RWPE1 (cell line): Measurements from ENCODE around the gene MDM2.

Experiments used
- CTCF ChIA-PET: fragments of 350-600 bp; sonication (Branson Sonifier 250); formaldehyde crosslinking; extraction: SDS; loops from one replicate; lab custom pipeline; 2021; lab: Yijun Ruan, JAX
- POLR2A ChIA-PET: fragments of 400-600 bp; formaldehyde crosslinking; extraction: SDS; loops from one replicate; lab custom pipeline; 2020; ENCODE audit warnings: antibody characterized with exemption; ENCODE audit not compliant: low non-redundant PET; lab: Yijun Ruan, JAX
- DNase-seq: peaks from one replicate; pipeline ENCODE4 v3.0.0; 2012; ENCODE audit warnings: low spot score
- H3K27ac ChIP-seq: fragments of 450-650 bp; 2 replicates; pipeline ENCODE4 v1.5.1; 2017
- TF ChIP-seq, protein P1 (sequence below): fragments of 450-650 bp; conservative IDR thresholded peaks from 2 replicates; pipeline ENCODE4 v1.5.1; 2017; ENCODE audit warnings: low read depth, mild to moderate bottlenecking

The MDM2 gene

GRCh38 chr12:68789144-68789878 is 18.7 kb upstream of the MDM2 start:
- ChIA-PET POLR2A (no interaction called here), CTCF (no interaction called here)

GRCh38 chr12:68790081-68790951 is 17.7 kb upstream of the MDM2 start:
- TF ChIP-seq, protein P1, sequence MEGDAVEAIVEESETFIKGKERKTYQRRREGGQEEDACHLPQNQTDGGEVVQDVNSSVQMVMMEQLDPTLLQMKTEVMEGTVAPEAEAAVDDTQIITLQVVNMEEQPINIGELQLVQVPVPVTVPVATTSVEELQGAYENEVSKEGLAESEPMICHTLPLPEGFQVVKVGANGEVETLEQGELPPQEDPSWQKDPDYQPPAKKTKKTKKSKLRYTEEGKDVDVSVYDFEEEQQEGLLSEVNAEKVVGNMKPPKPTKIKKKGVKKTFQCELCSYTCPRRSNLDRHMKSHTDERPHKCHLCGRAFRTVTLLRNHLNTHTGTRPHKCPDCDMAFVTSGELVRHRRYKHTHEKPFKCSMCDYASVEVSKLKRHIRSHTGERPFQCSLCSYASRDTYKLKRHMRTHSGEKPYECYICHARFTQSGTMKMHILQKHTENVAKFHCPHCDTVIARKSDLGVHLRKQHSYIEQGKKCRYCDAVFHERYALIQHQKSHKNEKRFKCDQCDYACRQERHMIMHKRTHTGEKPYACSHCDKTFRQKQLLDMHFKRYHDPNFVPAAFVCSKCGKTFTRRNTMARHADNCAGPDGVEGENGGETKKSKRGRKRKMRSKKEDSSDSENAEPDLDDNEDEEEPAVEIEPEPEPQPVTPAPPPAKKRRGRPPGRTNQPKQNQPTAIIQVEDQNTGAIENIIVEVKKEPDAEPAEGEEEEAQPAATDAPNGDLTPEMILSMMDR, result no peak
- ChIA-PET CTCF (no interaction called here), POLR2A (no interaction called here)
- DNase-seq, result no peak
- H3K27ac ChIP-seq, result no peak overlapping the region

More at GRCh38 chr12:68789144-68789878, 18.7 kb upstream of the MDM2 start:
- DNase-seq, result no peak
- no peak overlapping the region for H3K27ac ChIP-seq
- TF ChIP-seq, protein P1, result no peak

DNA sequence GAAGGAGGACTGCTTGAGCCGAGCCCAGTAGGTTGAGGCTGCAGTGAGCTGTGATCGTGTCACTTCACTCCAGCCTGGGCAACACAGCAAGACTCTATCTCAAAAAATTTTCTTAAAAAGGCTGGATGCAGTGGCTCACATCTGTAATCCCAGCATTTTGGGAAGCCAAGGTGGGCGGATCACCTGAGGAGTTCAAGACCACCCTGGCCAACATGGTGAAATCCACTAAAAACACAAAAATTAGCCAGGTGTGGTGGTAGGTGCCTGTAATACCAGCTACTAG is 17.1 kb upstream of the MDM2 start:
- POLR2A ChIA-PET, result no interaction called here
- TF ChIP-seq, protein P1, result no peak
- CTCF ChIA-PET, result no interaction called here
- no peak overlapping the region for H3K27ac ChIP-seq
- DNase-seq, result no peak

GRCh38 chr12:68791897-68792481 is 16.0 kb upstream of the MDM2 start:
- ChIA-PET CTCF (no interaction called here), POLR2A (no interaction called here)
- TF ChIP-seq, protein P1, result no peak
- no peak for DNase-seq
- H3K27ac ChIP-seq, result no peak overlapping the region

DNA sequence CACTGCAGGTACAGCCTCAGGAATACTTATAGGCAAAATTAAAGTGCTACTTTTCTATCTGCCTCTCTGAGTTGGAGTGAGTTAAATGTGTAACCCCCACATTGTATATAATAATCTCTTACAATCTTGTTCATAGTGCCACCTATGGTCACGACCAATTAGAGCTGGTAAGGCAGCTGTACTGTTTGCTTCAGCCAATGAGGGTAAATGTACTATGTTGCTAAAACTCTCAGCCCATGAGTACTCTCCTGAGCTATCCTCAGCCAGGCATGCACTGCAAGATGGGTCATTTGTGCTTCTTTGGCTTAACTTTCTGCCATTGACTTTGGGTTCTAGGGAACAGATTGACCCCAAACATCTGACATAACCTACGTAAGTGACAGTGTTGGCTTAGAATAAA is 15.0 kb upstream of the MDM2 start:
- peak; percentile 89 for DNase-seq
- TF ChIP-seq, protein P1, result no peak
- H3K27ac ChIP-seq, result no peak overlapping the region
- ChIA-PET CTCF (no interaction called here), POLR2A (no interaction called here)

GRCh38 chr12:68793436-68793835 is 14.5 kb upstream of the MDM2 start:
- CTCF ChIA-PET, result no interaction called here
- DNase-seq, result no peak
- POLR2A ChIA-PET, result no interaction called here
- TF ChIP-seq, protein P1, result no peak
- H3K27ac ChIP-seq, result no peak overlapping the region
